Bronchial epithelial cell (primary cell): ENCODE measurements around the gene NEUROD6. TPM values are rescaled to one million over a fixed set of nuclear protein-coding genes. Genes with fewer than 3 reads are reported as not detected.

Source experiments
- DNase-seq: peaks from one replicate; pipeline ENCODE4 v3.0.0-alpha.2; 2010; ENCODE audit warnings: low read depth
- FAIRE-seq: peaks from 2 replicates; lab custom pipeline; 2011; peaks lifted over from hg19 to GRCh38; lab: Jason Lieb, UNC
- H3K27me3 ChIP-seq: 2 replicates; pipeline ENCODE4 v1.5.1; 2011; ENCODE audit warnings: low read length; ENCODE audit not compliant: control insufficient read depth, insufficient read depth
- H3K36me3 ChIP-seq: 2 replicates; pipeline ENCODE4 v1.5.1; 2011; ENCODE audit warnings: low read length; ENCODE audit not compliant: control insufficient read depth, insufficient read depth
- H3K4me3 ChIP-seq: 2 replicates; pipeline ENCODE4 v1.5.1; 2011; ENCODE audit warnings: mild to moderate bottlenecking, low read depth, low read length, control low read depth
- CTCF ChIP-seq: IDR thresholded peaks from 2 replicates; pipeline ENCODE4 v1.5.1; 2011; ENCODE audit warnings: mild to moderate bottlenecking, moderate library complexity, low read length, control low read depth, inconsistent platforms; ENCODE audit not compliant: insufficient read depth, severe bottlenecking
- total RNA-seq: library from RNA; depleted of rRNA; stranded (reverse); fragments of >200 nt; gene quantifications from 2 replicates; pipeline ENCODE4 v1.2.1, GENCODE V29; 2014

Gene NEUROD6
- total RNA-seq, 1 donor from 2014 or later: not detected

- DNase-seq (no peak), FAIRE-seq (no peak)
- H3K4me3 ChIP-seq: no peak overlapping the region
- no peaks in the 10 kb centered on the region for H3K36me3 ChIP-seq
- peaks cover 2% of the 10 kb centered on the region for H3K27me3 ChIP-seq
- TF ChIP-seq CTCF: no peak
Observed at GRCh38 chr7:31371621-31372020, 31.1 kb upstream of the NEUROD6 start.

DNA sequence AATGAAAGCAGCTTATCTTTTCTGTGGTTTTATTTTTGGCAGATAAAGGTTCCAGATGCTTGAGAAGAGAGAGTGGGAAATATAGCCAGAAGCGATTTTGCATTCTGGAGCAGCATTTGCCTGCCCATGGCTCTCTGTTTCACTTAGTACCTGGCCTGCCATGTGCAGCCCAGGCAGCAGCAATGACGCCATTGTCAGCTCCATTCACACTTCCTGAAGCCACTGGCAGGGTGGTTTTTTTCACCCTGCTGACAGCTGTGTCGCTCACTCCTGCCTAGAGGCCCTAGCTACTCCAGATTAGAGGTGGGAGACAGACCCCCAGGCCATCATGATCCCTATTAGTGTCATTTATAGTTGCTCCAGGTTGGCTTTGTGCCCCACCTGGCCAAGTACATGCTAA lies 30.1 kb upstream of the NEUROD6 start:
- Histone ChIP-seq H3K36me3 (no peaks in the 10 kb centered on the region), H3K27me3 (peaks cover 2% of the 10 kb centered on the region), H3K4me3 (no peak overlapping the region)
- no peak for TF ChIP-seq CTCF
- DNase-seq (no peak), FAIRE-seq (no peak)

DNA sequence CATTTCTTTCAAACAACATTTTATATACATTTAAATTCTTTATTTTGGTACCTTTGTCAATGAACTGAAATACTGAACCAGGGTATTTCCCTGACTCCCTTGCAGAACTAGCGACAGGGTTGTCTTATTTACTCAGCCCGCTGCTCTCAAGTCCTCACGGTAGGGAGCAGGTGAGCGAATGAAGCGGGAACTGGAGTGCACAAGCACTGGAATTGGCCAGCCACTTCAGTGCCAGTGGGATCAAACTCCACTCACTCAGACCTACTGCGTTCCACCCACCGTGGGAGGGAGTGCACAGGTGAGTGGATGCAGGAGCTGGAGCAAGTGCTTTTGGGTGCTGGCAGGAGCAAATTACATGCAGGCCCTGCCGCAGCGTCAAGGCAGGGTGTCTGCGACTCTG lies 28.1 kb upstream of the NEUROD6 start:
- DNase-seq (no peak), FAIRE-seq (no peak)
- H3K36me3 ChIP-seq: no peaks in the 10 kb centered on the region
- H3K4me3 ChIP-seq: no peak overlapping the region
- peaks cover 2% of the 10 kb centered on the region for H3K27me3 ChIP-seq
- TF ChIP-seq CTCF: no peak

DNA sequence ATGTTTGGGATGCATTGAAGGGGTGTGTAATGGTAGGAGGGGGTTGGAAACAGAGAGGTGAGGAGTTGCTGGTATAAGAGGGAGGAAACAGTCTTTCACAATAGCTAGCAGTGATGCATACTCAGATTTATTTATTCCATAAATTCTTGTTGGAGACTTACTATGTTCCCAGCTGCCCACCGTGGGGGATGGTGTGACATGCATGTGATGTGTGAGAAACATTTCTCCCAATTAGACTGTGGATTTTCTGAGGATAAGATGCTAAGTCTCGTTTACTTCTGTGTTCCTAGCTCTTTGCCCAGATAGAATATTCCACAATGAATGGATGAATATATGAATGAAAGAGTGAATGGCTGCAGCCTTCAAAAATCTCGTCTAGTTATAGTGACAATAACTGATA lies 23.0 kb upstream of the NEUROD6 start:
- TF ChIP-seq CTCF: no peak
- FAIRE-seq: no peak
- no peaks in the 10 kb centered on the region for H3K36me3 ChIP-seq
- DNase-seq: no peak
- H3K4me3 ChIP-seq: no peak overlapping the region
- H3K27me3 ChIP-seq: no peaks in the 10 kb centered on the region

GRCh38 chr7:31363051-31363450 lies 22.5 kb upstream of the NEUROD6 start:
- TF ChIP-seq CTCF: no peak
- H3K4me3 ChIP-seq: no peak overlapping the region
- H3K36me3 ChIP-seq: no peaks in the 10 kb centered on the region
- no peak for FAIRE-seq
- no peak for DNase-seq
- no peaks in the 10 kb centered on the region for H3K27me3 ChIP-seq

DNA sequence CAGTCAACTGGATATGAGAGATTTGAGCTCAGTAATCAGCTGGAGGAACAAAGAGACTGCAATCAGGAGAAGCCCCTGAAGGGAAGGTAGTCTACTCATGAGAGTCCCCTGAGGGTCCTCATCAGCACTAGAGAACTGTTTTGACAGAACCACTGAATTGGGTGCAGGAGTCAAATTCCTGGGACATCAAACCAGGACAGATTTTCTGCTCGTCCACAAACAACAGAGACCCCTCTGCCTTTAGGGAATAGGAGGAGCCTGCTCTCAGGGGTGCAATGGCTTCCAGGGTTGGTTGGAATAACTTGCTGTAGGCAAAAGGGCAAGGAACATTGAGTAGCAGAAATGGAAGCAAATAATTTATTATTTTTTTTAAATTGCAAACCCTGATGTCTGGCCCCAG lies 21.9 kb upstream of the NEUROD6 start:
- no peak for TF ChIP-seq CTCF
- FAIRE-seq (no peak), DNase-seq (no peak)
- H3K36me3 ChIP-seq: no peaks in the 10 kb centered on the region
- no peaks in the 10 kb centered on the region for H3K27me3 ChIP-seq
- H3K4me3 ChIP-seq: no peak overlapping the region
